ENCODE data around the gene KCNC1. TPM values are rescaled to one million over a fixed set of nuclear protein-coding genes. Genes with fewer than 3 reads are reported as not detected.

KCNC1 gene
- total and polyA plus RNA-seq, 9 of the 15 experiments (the other 6 are each of a cell fraction or from before 2014, with no cell fraction given), result 0.05 to 0.08 TPM; not detected in 7

GRCh38 chr11:17763703-17764102 lies 29.1 kb downstream of the KCNC1 start:
- ATAC-seq, result no peak
- no TSS peak for BruUV-seq (replicated peaks)
- FAIRE-seq, result no peak
- H4K20me1 ChIP-seq (replicated peaks; ENCODE audit: control insufficient read depth, insufficient read depth, low read length), result peaks cover 12% of the 10 kb centered on the region; the same call in 1 of the 2 replicates
- H3K27ac ChIP-seq (ENCODE audit: extremely low read depth, low read depth, low read length), result no peak overlapping the region
- peaks cover 0 to 22% of the 10 kb centered on the region in 2 experiments; a peak in 3 of 5 replicates for H3K27me3 ChIP-seq (ENCODE audit: control insufficient read depth in 2 of 2, insufficient read depth in 2 of 2, low read length in 2 of 2)
- no peaks in the 10 kb centered on the region for H3K79me2 ChIP-seq (ENCODE audit: control insufficient read depth, insufficient read depth, low read length)
- H3K4me1 ChIP-seq (replicated peaks in 1 of 2; ENCODE audit: control insufficient read depth in 2 of 2, insufficient read depth in 2 of 2, low read length in 2 of 2), result peaks cover 0 to 5% of the 10 kb centered on the region in 2 experiments; a peak in 1 of 5 replicates
- ChIA-PET CTCF (ENCODE audit: low intra/inter-chr PET ratio) (interaction anchor here (0.6 kb wide), 1 partner anchor 214 kb away, joined by 3 read pairs; no protein-coding TSS in a partner anchor), POLR2A (no interaction called here)
- intact Hi-C loops (cut with micrococcal nuclease) (loop anchor here (5.0 kb wide), 1 partner anchor 69 kb away; no protein-coding TSS in a partner anchor), in situ Hi-C loops (cut with MboI) (no loop called here)
- no peak overlapping the region for H3K9ac ChIP-seq (ENCODE audit: insufficient read depth in 1 of 2, low read depth in 2 of 2, low read length in 2 of 2)
- no peak for DNase-seq (ENCODE audit: extremely low read depth in 1 of 4, low spot score in 3 of 4)
- H3K9me1 ChIP-seq (ENCODE audit: control insufficient read depth, insufficient read depth, low read length), result no peaks in the 10 kb centered on the region
- H3K4me2 ChIP-seq (ENCODE audit: insufficient read depth, low read length), result no peak overlapping the region
- H3K9me3 ChIP-seq (replicated peaks; ENCODE audit: control insufficient read depth, insufficient read depth, low read depth, low read length), result no peaks in the 10 kb centered on the region
- WGBS (ENCODE audit: insufficient coverage, low coverage, missing lambda C conversion rate), result 0% methylated on average over 1 of the region's 3 CpGs
- no peak overlapping the region for H2AFZ ChIP-seq (ENCODE audit: low read depth, low read length)
- H3K4me3 ChIP-seq, result no peak overlapping the region
- TF ChIP-seq RAD51 (IDR thresholded peaks at IDR 0.05; ENCODE audit: borderline replicate concordance, low read depth) (no peak), PRDM10 (IDR thresholded peaks at IDR 0.05; ENCODE audit: partially characterized antibody) (no peak), TCF3 (CRISPR knock-in tag; IDR thresholded peaks at IDR 0.05) (no peak), MYBL2 (IDR thresholded peaks at IDR 0.05; ENCODE audit: low read depth) (no peak), MYBL2 (CRISPR knock-in tag; IDR thresholded peaks at IDR 0.05; ENCODE audit: borderline replicate concordance) (no peak), EGR1 (conservative IDR thresholded peaks at IDR 0.05) (peak; percentile 88), POLR2B (IDR thresholded peaks at IDR 0.05; ENCODE audit: low read depth, partially characterized antibody) (no peak)
- H3K36me3 ChIP-seq (ENCODE audit: control insufficient read depth, insufficient read depth, low read length), result no peaks in the 10 kb centered on the region

All from K562 (cell line).